T-helper 1 cell treated with Interleukin-12 subunit alpha and Interleukin-12 subunit beta and Interleukin-4 antibody, amounts not matched to agents 30 μg/mL and 1 μg/mL, for 36 hours (primary cell): ENCODE data around the gene SARDH.

Source experiments
- H3K27ac Mint-ChIP-seq: one replicate; pipeline ENCODE4 v1.8.0; 2021; ENCODE audit warnings: mild to moderate bottlenecking, mixed read lengths
- H3K27me3 Mint-ChIP-seq: one replicate; pipeline ENCODE4 v1.8.0; 2021; ENCODE audit warnings: low read depth, mixed read lengths
- H3K36me3 Mint-ChIP-seq: one replicate; pipeline ENCODE4 v1.8.0; 2021; ENCODE audit warnings: low read depth, mixed read lengths
- H3K4me1 Mint-ChIP-seq: one replicate; pipeline ENCODE4 v1.8.0; 2021; ENCODE audit warnings: low read depth, mixed read lengths
- H3K4me3 Mint-ChIP-seq: one replicate; pipeline ENCODE4 v1.8.0; 2021; ENCODE audit warnings: mild to moderate bottlenecking, moderate library complexity, mixed read lengths
- H3K9me3 Mint-ChIP-seq: one replicate; pipeline ENCODE4 v1.8.0; 2021; ENCODE audit warnings: mixed read lengths

SARDH gene

GRCh38 chr9:133701321-133701980 lies 36.7 kb downstream of the SARDH start:
- H3K4me1 Mint-ChIP-seq = peaks cover 24% of the 10 kb centered on the region
- no peaks in the 10 kb centered on the region for H3K36me3 Mint-ChIP-seq
- H3K4me3 Mint-ChIP-seq = peak overlapping the region; percentile 25
- H3K9me3 Mint-ChIP-seq = no peaks in the 10 kb centered on the region
- peak overlapping the region; percentile 60 for H3K27ac Mint-ChIP-seq
- peaks cover 15% of the 10 kb centered on the region for H3K27me3 Mint-ChIP-seq

- no peak overlapping the region for H3K27ac Mint-ChIP-seq
- H3K9me3 Mint-ChIP-seq = no peaks in the 10 kb centered on the region
- peaks cover 16% of the 10 kb centered on the region for H3K27me3 Mint-ChIP-seq
- H3K4me3 Mint-ChIP-seq = no peak overlapping the region
- H3K36me3 Mint-ChIP-seq = no peaks in the 10 kb centered on the region
- peaks cover 26% of the 10 kb centered on the region for H3K4me1 Mint-ChIP-seq
Observed at GRCh38 chr9:133700819-133701320, 37.3 kb downstream of the SARDH start.

DNA sequence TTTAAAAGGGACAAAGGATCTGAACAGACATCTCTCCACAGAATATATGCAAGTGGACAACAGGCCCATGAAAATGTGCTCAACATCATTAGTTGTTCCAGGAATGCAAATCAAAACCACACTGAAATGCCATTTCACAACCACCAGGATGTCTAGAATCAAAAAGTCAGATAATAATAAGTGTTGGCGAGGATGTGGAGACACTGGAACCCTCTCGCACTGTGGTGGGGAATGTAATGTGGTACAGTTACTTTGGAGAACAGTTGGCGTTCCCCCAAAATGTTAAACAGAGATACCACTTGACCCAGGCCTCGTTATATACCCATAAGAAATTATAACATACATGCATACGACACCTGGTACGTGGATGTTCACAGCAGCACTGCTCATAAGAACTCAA lies 38.6 kb downstream of the SARDH start:
- no peak overlapping the region for H3K4me3 Mint-ChIP-seq
- H3K4me1 Mint-ChIP-seq = peaks cover 26% of the 10 kb centered on the region
- peaks cover 16% of the 10 kb centered on the region for H3K27me3 Mint-ChIP-seq
- no peaks in the 10 kb centered on the region for H3K9me3 Mint-ChIP-seq
- H3K27ac Mint-ChIP-seq = no peak overlapping the region
- H3K36me3 Mint-ChIP-seq = no peaks in the 10 kb centered on the region

DNA sequence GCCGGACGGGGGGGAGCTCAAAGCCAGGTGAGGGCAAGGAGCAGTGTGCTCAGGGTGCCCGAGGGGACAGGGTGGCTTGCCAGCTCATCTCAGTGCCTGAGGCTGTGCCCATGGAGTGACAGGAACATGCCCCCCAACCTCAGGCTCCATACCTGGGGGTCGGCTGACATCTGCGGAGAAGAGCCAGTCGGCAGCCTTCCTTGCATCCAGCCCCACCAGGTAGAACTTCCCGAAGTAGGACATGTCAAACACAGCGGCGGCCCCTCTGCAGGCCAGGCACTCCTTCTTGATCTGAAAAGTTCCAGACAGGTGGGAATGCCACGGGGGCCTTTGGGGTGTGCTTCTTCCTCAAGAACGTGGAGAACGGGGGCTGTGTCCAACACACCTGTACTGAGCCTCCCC lies 42.1 kb downstream of the SARDH start:
- Mint-ChIP-seq H3K27ac (no peak overlapping the region), H3K4me1 (peaks cover 18% of the 10 kb centered on the region), H3K36me3 (no peaks in the 10 kb centered on the region)

DNA sequence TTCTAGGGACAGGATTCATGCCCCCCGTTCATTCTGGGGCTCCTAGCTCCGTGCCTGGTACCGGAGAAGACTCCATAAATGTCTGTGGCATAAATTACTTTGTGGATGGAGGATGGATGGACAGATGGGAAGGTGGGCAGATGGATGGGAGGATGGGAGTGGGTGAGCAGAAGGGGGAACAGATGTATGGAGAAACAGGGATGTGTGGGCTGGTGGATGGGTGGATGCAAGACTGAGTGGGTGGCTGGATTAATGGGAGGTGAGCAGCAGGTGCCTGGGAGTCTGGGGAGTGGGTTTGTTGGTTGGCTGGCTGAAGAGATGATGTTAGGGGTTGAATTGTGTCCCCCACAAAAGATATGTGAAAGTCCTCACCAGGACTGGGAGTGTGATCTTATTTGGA lies 43.5 kb downstream of the SARDH start:
- Mint-ChIP-seq H3K36me3 (no peaks in the 10 kb centered on the region), H3K9me3 (no peaks in the 10 kb centered on the region), H3K4me1 (peaks cover 10% of the 10 kb centered on the region), H3K27ac (no peak overlapping the region), H3K4me3 (no peak overlapping the region), H3K27me3 (peaks cover 16% of the 10 kb centered on the region)

More for the DNA sequence above, 42.1 kb downstream of the SARDH start:
- H3K9me3 Mint-ChIP-seq = no peaks in the 10 kb centered on the region
- H3K27me3 Mint-ChIP-seq = peaks cover 16% of the 10 kb centered on the region
- H3K4me3 Mint-ChIP-seq = no peak overlapping the region

DNA sequence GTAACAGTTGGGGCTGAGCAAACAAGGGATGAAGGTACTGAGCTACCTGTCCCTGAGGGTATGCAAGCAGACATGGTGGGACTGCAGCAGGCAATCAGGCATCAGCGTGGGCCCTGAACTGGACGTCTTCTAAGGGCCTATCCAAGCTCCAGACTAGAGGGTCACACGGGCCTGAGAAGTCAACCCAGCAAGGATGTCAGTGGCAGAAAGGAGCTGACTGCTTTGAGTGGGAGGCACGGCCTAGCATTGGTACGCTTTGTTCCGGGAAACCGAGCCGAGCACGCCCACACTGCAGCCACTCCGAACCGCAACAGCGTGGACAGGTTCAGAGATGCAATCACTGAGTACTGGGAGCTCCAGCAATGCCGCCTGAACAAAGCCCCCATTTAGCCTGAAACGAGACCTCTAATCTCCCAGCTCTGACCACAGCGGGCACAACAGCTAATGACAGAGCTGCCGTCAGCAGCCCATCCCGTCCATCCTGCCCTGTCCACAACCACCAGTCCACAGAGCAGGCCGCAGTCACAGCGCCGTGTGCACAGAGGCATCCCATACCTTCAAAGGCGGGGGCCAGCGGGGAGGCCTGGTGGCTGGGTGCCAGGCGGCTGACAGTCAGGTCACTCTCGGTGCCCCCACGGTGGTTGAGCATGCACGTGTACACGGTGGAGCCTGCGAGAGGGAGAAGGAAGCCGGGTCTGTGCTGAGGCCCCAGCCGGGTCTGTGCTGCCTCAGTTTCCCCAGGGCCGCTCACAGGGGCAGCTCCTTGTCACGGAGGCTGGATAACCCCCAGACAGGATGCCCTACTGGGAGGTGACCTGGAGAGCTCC lies 44.2 kb downstream of the SARDH start:
- peaks cover 16% of the 10 kb centered on the region for H3K27me3 Mint-ChIP-seq
- H3K4me3 Mint-ChIP-seq = no peak overlapping the region
- no peak overlapping the region for H3K27ac Mint-ChIP-seq
- H3K9me3 Mint-ChIP-seq = no peaks in the 10 kb centered on the region
- H3K4me1 Mint-ChIP-seq = peaks cover 10% of the 10 kb centered on the region
- no peaks in the 10 kb centered on the region for H3K36me3 Mint-ChIP-seq

DNA sequence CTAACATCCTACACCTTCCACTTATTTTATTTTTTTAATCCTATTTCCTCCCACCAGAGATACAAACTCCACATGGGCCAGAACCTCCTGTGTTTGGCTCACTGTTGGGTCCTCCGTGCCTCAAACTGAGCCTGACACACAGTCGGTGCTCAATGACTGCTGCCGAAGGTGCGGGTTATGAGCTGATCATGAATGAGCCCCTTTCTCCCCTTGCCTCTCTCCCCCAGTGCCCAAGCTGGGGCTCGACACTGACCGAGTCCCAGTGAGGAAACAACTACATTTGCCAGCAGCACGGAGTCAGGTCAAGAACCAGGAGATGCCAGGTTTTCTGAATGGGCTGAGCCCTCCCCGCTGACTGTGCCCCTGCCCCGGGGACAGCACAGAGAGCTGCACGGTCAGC lies 45.0 kb downstream of the SARDH start:
- no peak overlapping the region for H3K4me3 Mint-ChIP-seq
- no peaks in the 10 kb centered on the region for H3K36me3 Mint-ChIP-seq
- peaks cover 11% of the 10 kb centered on the region for H3K27me3 Mint-ChIP-seq
- no peak overlapping the region for H3K27ac Mint-ChIP-seq
- H3K4me1 Mint-ChIP-seq = peaks cover 8% of the 10 kb centered on the region
- no peaks in the 10 kb centered on the region for H3K9me3 Mint-ChIP-seq

- peaks cover 8% of the 10 kb centered on the region for H3K27me3 Mint-ChIP-seq
- no peak overlapping the region for H3K4me3 Mint-ChIP-seq
- H3K27ac Mint-ChIP-seq = no peak overlapping the region
- peaks cover 8% of the 10 kb centered on the region for H3K4me1 Mint-ChIP-seq
- no peaks in the 10 kb centered on the region for H3K9me3 Mint-ChIP-seq
- H3K36me3 Mint-ChIP-seq = no peaks in the 10 kb centered on the region
Observed at GRCh38 chr9:133692364-133692985, 45.7 kb downstream of the SARDH start.

- Mint-ChIP-seq H3K27me3 (peaks cover 4% of the 10 kb centered on the region), H3K4me1 (peaks cover 5% of the 10 kb centered on the region), H3K4me3 (no peak overlapping the region), H3K27ac (no peak overlapping the region), H3K36me3 (no peaks in the 10 kb centered on the region), H3K9me3 (no peaks in the 10 kb centered on the region)
Observed at GRCh38 chr9:133691626-133692363, 46.4 kb downstream of the SARDH start.

GRCh38 chr9:133691191-133691590 lies 47.0 kb downstream of the SARDH start:
- no peaks in the 10 kb centered on the region for H3K4me1 Mint-ChIP-seq
- no peaks in the 10 kb centered on the region for H3K27me3 Mint-ChIP-seq
- no peaks in the 10 kb centered on the region for H3K36me3 Mint-ChIP-seq
- H3K4me3 Mint-ChIP-seq = no peak overlapping the region
- no peaks in the 10 kb centered on the region for H3K9me3 Mint-ChIP-seq
- H3K27ac Mint-ChIP-seq = no peak overlapping the region

DNA sequence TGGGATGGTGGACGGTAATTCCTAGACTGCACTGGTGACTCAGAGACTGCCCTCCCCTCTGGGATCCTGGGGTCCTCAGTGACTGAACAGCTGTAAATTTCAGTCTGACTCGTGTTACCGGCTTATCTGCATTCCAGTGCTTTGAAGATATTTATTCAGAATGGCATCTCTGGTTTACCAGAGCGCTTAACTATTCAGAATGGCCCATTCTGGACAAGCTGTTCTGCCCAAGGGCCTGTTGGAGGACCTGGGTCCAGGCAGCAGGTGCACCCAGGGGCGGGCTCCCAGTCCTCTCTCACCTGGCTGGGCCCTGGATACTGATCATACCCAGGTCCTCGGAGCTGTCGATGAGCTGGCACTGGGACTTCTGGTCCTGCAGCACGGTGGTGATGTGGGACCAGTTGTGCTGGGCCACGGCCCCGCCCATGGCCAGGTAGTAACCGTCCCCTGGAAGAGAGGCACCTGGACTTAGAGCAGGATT lies 48.0 kb downstream of the SARDH start:
- H3K4me1 Mint-ChIP-seq = no peaks in the 10 kb centered on the region
- H3K4me3 Mint-ChIP-seq = no peak overlapping the region
- no peaks in the 10 kb centered on the region for H3K9me3 Mint-ChIP-seq
- no peaks in the 10 kb centered on the region for H3K36me3 Mint-ChIP-seq
- no peaks in the 10 kb centered on the region for H3K27me3 Mint-ChIP-seq
- no peak overlapping the region for H3K27ac Mint-ChIP-seq

GRCh38 chr9:133689151-133689763 lies 48.9 kb downstream of the SARDH start:
- Mint-ChIP-seq H3K9me3 (no peaks in the 10 kb centered on the region), H3K4me1 (peaks cover under 1% of the 10 kb centered on the region), H3K27ac (no peak overlapping the region), H3K27me3 (no peaks in the 10 kb centered on the region), H3K36me3 (no peaks in the 10 kb centered on the region), H3K4me3 (no peak overlapping the region)

- Mint-ChIP-seq H3K27me3 (no peaks in the 10 kb centered on the region), H3K4me1 (peaks cover 9% of the 10 kb centered on the region), H3K4me3 (no peak overlapping the region), H3K9me3 (no peaks in the 10 kb centered on the region), H3K27ac (no peak overlapping the region), H3K36me3 (no peaks in the 10 kb centered on the region)
Observed at GRCh38 chr9:133687856-133688761, 50.0 kb downstream of the SARDH start.
